HL-60/S4 treated with retinoic acid at 250 ng/mL for 4 days and 3 days (cell line): ENCODE measurements around the gene FOXE1.

Source experiments
- in situ Hi-C: fragments of 300-500 bp; cut with MboI; formaldehyde crosslinking; loops from 2 replicates; pipeline ENCODE4 v1.7.0; 2022; ENCODE audit warnings: low sequenced_read_pairs

FOXE1 gene

GRCh38 chr9:97904725-97905124 lies 51.7 kb downstream of the FOXE1 start:
- in situ Hi-C loops, result loop anchor here (25.0 kb wide), 1 partner anchor 358 kb away; the partner anchor contains the start of gene TBC1D2

DNA sequence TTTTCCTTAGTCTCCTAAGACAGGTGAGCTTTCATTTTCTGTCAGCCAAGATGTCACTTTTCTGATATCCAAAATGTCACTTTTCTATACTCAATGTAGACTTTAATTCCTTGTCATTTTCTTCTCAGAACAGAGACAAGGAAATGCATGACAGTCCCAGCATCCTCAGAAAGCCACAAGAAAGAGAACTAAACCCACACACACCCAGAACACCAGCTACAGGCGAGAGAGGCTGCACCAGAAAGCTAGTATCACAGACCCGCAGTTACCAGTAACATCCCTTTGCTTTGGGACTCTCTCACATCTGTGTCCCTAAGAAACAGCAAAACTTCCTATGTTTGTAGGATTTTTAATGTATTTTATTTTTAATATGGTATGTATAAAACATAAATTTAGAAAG lies 52.2 kb downstream of the FOXE1 start:
- in situ Hi-C loops, result loop anchor here (25.0 kb wide), 1 partner anchor 357 kb away; the partner anchor contains the start of gene TBC1D2
